OCI-LY3 (cell line): Measurements from ENCODE around the gene PTAR1.
A peak's percentile ranks its signal among the peaks of the same experiment; 100 is the strongest.

ENCODE experiments used
- H2AFZ ChIP-seq: fragments of 200-600, 300-600 bp; shearing (Covaris generic); 2 replicates; pipeline ENCODE4 v1.6.0; 2014; ENCODE audit warnings: antibody characterized with exemption, low read depth, low read length
- H3K27ac ChIP-seq: fragments of 200-600, 300-600 bp; sonication (generic); 2 replicates; pipeline ENCODE4 v1.5.1; 2014; ENCODE audit warnings: mild to moderate bottlenecking, low read length, moderate library complexity, mixed read lengths
- H3K27me3 ChIP-seq: fragments of 200-600, 300-600 bp; sonication (generic); 2 replicates; pipeline ENCODE4 v1.6.1; 2014; ENCODE audit warnings: low read depth, low read length, mixed read lengths
- H3K36me3 ChIP-seq: fragments of 200-600, 300-600 bp; sonication (generic); replicated peaks from 2 replicates; pipeline ENCODE3; 2014; ENCODE audit warnings: low read depth, low read length, mixed read lengths
- H3K4me1 ChIP-seq: fragments of 300-600, 200-600 bp; sonication (generic); 2 replicates; pipeline ENCODE4 v1.6.1; 2014; ENCODE audit warnings: low read length, mixed read lengths
- H3K4me2 ChIP-seq: fragments of 200-600, 300-600 bp; sonication (generic); 2 replicates; pipeline ENCODE4 v1.6.1; 2014; ENCODE audit warnings: low read length, mixed read lengths
- H3K4me3 ChIP-seq: fragments of 300-600, 200-600 bp; sonication (generic); 2 replicates; pipeline ENCODE4 v1.5.1; 2014; ENCODE audit warnings: antibody characterized with exemption, mild to moderate bottlenecking, low read length, moderate library complexity
- H3K79me2 ChIP-seq: fragments of 300-600, 200-600 bp; shearing (Covaris generic); 2 replicates; pipeline ENCODE4 v1.6.1; 2014; ENCODE audit warnings: mild to moderate bottlenecking, low read length, mixed read lengths
- H3K9ac ChIP-seq: fragments of 300-600, 200-600 bp; shearing (Covaris generic); 2 replicates; pipeline ENCODE4 v1.6.0; 2014; ENCODE audit warnings: mild to moderate bottlenecking, low read length, moderate library complexity
- H3K9me3 ChIP-seq: fragments of 200-600, 300-600 bp; shearing (Covaris generic); 2 replicates; pipeline ENCODE4 v1.6.1; 2014; ENCODE audit warnings: low read length, mixed read lengths; ENCODE audit not compliant: insufficient read depth
- H4K20me1 ChIP-seq: fragments of 200-600, 300-600 bp; sonication (generic); 2 replicates; pipeline ENCODE4 v1.6.1; 2016; ENCODE audit warnings: low read length, mixed read lengths; ENCODE audit not compliant: insufficient read depth
- CTCF ChIP-seq: fragments of 200-600, 300-600 bp; sonication (generic); IDR thresholded peaks from 2 replicates; pipeline ENCODE4 v1.5.1; 2014; ENCODE audit warnings: antibody characterized with exemption, low read length, low read depth
- EZH2phosphoT487 ChIP-seq: fragments of 200-600 bp; shearing (Covaris generic); IDR thresholded peaks from 2 replicates; pipeline ENCODE4 v1.6.1; 2018; ENCODE audit warnings: antibody characterized with exemption, mixed run types, low read depth

The PTAR1 gene

DNA sequence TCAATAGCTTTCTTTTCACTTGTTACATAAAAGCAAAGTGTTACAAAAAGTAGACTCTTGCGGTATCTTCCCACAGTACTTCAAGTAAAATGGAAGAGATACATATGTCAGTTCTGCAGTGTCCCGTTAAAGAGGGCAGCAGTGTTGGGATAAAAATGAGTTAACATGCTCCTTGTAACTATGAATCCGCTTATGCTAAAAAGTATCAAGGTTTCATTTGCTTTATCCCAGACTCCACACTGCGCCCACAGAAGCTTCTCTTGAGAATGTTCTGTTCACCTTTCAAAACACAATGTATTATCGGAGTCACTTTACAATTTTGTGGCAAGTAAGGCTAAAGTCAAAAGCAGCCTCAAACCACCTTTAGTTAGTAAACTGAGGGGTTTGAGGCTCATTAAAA lies 790 bp downstream of the PTAR1 start:
- Histone ChIP-seq H3K4me2 (peak overlapping the region; percentile 80), H3K27me3 (no peaks in the 10 kb centered on the region), H2AFZ (peak overlapping the region; percentile 68; the same call in 1 of the 2 replicates), H3K27ac (peak overlapping the region; percentile 85), H3K4me1 (peaks cover 9% of the 10 kb centered on the region), H3K36me3 (peaks cover 14% of the 10 kb centered on the region), H3K9ac (peak overlapping the region; percentile 90), H3K4me3 (peak overlapping the region; percentile 94), H4K20me1 (peaks cover 9% of the 10 kb centered on the region; the same call in 1 of the 2 replicates), H3K79me2 (peaks cover 50% of the 10 kb centered on the region), H3K9me3 (no peaks in the 10 kb centered on the region)
- TF ChIP-seq EZH2phosphoT487 = no peak
- no peak for TF ChIP-seq CTCF

DNA sequence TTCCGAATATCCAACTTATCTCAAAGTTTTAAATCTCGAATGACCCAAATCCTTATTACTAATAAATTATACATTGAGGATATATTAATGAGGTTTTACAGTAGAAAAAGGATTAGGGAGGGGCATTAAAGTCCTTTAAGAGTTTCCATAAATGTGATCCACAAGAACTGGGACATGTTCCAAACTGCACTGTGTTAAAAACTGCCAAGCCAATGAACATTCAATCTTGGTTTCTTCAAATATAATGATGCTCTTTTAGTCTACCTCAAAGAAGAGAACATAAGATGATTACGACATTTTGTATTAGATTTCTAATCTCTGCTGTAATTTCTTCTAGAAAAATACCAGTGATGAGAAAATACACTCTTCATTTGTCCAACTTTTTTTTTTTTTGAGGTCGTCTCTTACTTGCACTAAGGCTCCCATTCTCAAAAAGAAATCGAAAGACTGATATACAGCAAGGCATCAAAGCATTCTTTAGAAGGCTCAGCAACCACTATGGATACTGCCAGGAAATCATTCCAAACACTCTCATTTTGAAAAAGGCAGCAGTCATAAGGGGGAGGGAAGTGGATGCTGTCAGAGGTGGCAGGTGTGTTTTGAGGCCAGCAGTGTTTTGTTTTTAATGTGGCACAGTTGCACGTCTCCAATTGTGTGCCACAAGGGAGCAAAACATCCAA lies 1.7 kb downstream of the PTAR1 start:
- Histone ChIP-seq H3K9ac (peak overlapping the region; percentile 90; the same call in 1 of the 2 replicates), H3K4me1 (peaks cover 7% of the 10 kb centered on the region), H3K4me3 (peak overlapping the region; percentile 94), H3K27me3 (no peaks in the 10 kb centered on the region), H3K9me3 (no peaks in the 10 kb centered on the region), H3K36me3 (peaks cover 14% of the 10 kb centered on the region), H4K20me1 (peaks cover 11% of the 10 kb centered on the region; the same call in 1 of the 2 replicates), H3K27ac (no peak overlapping the region), H2AFZ (no peak overlapping the region), H3K4me2 (peak overlapping the region; percentile 80), H3K79me2 (peaks cover 59% of the 10 kb centered on the region)
- TF ChIP-seq EZH2phosphoT487 (no peak), CTCF (no peak)

GRCh38 chr9:69755205-69755604 lies 4.6 kb downstream of the PTAR1 start:
- no peak overlapping the region for H3K27ac ChIP-seq
- peaks cover 7% of the 10 kb centered on the region for H3K4me1 ChIP-seq
- no peak overlapping the region for H3K9ac ChIP-seq
- TF ChIP-seq EZH2phosphoT487 (no peak), CTCF (no peak)
- H3K27me3 ChIP-seq = no peaks in the 10 kb centered on the region
- H3K9me3 ChIP-seq = no peaks in the 10 kb centered on the region
- H3K4me3 ChIP-seq = no peak overlapping the region
- H3K4me2 ChIP-seq = no peak overlapping the region
- peaks cover 14% of the 10 kb centered on the region for H3K36me3 ChIP-seq
- H4K20me1 ChIP-seq = peaks cover 11% of the 10 kb centered on the region; the same call in 1 of the 2 replicates
- no peak overlapping the region for H2AFZ ChIP-seq
- peaks cover 68% of the 10 kb centered on the region for H3K79me2 ChIP-seq

DNA sequence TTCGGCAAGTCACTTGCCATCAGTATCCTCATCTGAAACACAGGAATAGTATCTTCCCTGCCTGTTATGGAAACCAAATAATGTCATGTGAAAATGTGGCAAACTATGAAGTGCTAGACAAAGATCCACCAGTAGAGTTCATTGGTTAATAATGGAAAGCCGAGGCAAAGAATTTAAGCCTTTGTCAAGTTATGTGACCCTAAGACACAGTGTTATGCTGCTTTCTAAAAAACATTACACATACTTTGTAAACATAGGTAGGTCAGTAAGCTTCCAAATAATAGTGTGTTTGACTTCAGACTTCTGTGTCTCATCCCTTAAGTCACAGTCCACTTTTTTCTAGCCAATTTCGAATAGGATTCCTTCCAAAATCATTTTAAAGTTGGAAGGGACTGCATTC lies 6.0 kb downstream of the PTAR1 start:
- Histone ChIP-seq H3K9me3 (no peaks in the 10 kb centered on the region), H3K9ac (no peak overlapping the region), H3K27ac (no peak overlapping the region), H4K20me1 (peaks cover 11% of the 10 kb centered on the region; the same call in 1 of the 2 replicates), H3K4me1 (peaks cover 7% of the 10 kb centered on the region), H3K36me3 (peaks cover 14% of the 10 kb centered on the region), H3K27me3 (no peaks in the 10 kb centered on the region), H3K4me2 (no peak overlapping the region), H3K4me3 (no peak overlapping the region), H3K79me2 (peaks cover 60% of the 10 kb centered on the region), H2AFZ (no peak overlapping the region)
- TF ChIP-seq EZH2phosphoT487 (no peak), CTCF (no peak)
